ENCODE data around the gene SF3B2. TPM values are rescaled to one million over a fixed set of nuclear protein-coding genes. Genes with fewer than 3 reads are reported as not detected.

SF3B2 gene
- total RNA-seq, 1 experiment from 2014 or later, result 300 TPM

DNA sequence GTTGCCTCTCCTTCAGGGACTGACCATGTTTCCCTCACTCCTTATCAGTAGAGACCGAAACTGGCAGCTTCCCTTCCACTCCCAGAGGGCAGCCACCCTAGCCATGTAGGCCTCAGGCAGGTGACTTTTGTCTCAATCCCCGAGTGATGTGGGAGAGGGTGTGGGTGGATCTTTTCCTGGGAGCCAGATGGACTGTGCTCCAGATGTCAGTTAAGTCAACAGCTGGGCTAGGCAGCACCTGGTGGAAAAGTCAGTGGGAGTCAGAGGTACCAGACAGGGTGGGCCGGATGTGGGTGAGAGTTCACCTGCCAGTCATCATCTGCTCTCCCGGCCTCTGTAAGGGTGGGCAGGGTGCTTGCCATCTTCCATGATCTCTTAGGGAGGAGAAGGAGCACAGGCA lies 48.0 kb upstream of the SF3B2 start (continued):
- TF ChIP-seq YY1 (IDR thresholded peaks at IDR 0.05; ENCODE audit: extremely low read depth, insufficient replicate concordance, low read depth, low read length) (no peak), POLR2AphosphoS5 (IDR thresholded peaks at IDR 0.05; ENCODE audit: low read depth, low read length) (no peak), EZH2phosphoT487 (IDR thresholded peaks at IDR 0.05; ENCODE audit: borderline replicate concordance) (no peak), EGR1 (IDR thresholded peaks at IDR 0.05; ENCODE audit: low read depth) (no peak), CEBPB (IDR thresholded peaks at IDR 0.05; ENCODE audit: low read depth) (no peak), FOSL1 (IDR thresholded peaks at IDR 0.05; ENCODE audit: low read depth) (no peak), CBX3 (IDR thresholded peaks at IDR 0.05; ENCODE audit: low read depth) (no peak), POLR2A (IDR thresholded peaks at IDR 0.05; ENCODE audit: borderline replicate concordance, extremely low read depth, insufficient read depth, insufficient read length) (no peak)
- TF ChIP-seq, protein P1, sequence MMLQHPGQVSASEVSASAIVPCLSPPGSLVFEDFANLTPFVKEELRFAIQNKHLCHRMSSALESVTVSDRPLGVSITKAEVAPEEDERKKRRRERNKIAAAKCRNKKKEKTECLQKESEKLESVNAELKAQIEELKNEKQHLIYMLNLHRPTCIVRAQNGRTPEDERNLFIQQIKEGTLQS (IDR thresholded peaks at IDR 0.05), result no peak

DNA sequence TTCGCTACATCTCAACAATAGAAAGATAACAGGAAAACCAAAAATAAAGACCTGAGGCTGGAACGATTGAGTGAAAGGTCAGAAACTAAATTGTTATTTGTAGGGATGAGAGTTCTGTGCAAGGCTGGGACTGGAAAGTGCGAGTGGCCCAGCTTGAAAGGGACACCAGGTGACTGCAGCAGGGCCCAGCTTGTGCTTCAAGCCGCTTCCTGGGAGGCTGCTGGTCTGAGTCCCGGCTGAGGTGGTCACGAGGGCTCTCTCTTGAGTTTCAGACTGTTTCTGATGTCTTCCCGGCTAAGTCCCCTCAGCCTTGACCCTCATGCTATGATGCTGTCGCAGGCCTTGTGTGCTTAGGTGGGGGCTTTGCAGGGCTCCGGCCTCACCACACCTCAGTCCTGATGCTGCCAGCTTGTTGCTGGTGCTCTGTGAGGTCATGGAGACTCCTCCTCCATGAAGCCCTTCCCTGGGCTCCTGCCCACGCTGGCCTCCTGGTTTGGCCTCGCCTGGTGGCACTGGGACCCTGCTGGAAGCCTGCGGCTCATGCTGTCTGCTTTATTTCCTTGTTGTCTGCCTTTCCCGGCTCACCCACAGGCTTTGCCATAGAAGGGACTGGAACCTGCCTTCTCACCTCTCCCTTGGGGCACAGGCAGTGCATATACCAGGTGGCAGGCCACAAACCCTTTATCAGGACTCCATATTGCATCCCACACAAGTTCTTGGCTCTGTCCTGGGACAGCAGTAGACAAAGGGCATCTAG lies 45.9 kb upstream of the SF3B2 start:
- intact Hi-C loops (cut with micrococcal nuclease), result no loop called here
- ChIA-PET CTCF (no interaction called here), RAD21 (ENCODE audit: low non-redundant PET in 1 of 2, low total read pairs in 2 of 2, uncharacterized antibody in 2 of 2, unreplicated experiment in 2 of 2) (no interaction called here), POLR2A (no interaction called here)
- H3K9me2 ChIP-seq (ENCODE audit: insufficient read depth), result no peaks in the 10 kb centered on the region
- H3K4me1 ChIP-seq (ENCODE audit: control insufficient read depth in 1 of 2, insufficient read depth in 2 of 2, low read length in 2 of 2), result peaks cover 35 to 74% of the 10 kb centered on the region in 2 experiments
- H3K27ac ChIP-seq (ENCODE audit: low read depth, low read length), result peak overlapping the region; percentile 38
- H3K27me3 ChIP-seq (ENCODE audit: insufficient read depth, low read length), result no peaks in the 10 kb centered on the region
- BruUV-seq (replicated peaks), result no TSS peak
- H3K4me2 ChIP-seq (ENCODE audit: low read length), result peak overlapping the region; percentile 36
- H3K9me3 ChIP-seq (ENCODE audit: control insufficient read depth in 1 of 2, insufficient read depth in 1 of 2, low read depth in 1 of 2, low read length in 2 of 2), result no peaks in the 10 kb centered on the region
- H3K79me2 ChIP-seq (ENCODE audit: insufficient read depth, low read length), result peaks cover 30% of the 10 kb centered on the region
- no peak overlapping the region for H2AFZ ChIP-seq (ENCODE audit: low read depth, low read length, poor library complexity, severe bottlenecking)
- no peaks in the 10 kb centered on the region for H4K20me1 ChIP-seq (ENCODE audit: insufficient read depth)
- H3K9ac ChIP-seq (ENCODE audit: low read length), result peak overlapping the region; percentile 44
- ATAC-seq (no peak), DNase-seq (ENCODE audit: low read depth, low spot score) (no peak)
- peaks cover 11 to 24% of the 10 kb centered on the region in 2 experiments for H3K36me3 ChIP-seq (ENCODE audit: control insufficient read depth in 1 of 2, insufficient read depth in 2 of 2, low read length in 2 of 2)
- TF ChIP-seq SP1 (IDR thresholded peaks at IDR 0.05; ENCODE audit: low read depth) (no peak), EGR1 (IDR thresholded peaks at IDR 0.05; ENCODE audit: low read depth) (no peak), EZH2 (IDR thresholded peaks at IDR 0.05) (no peak), TCF7L2 (IDR thresholded peaks at IDR 0.05; ENCODE audit: borderline replicate concordance, extremely low read depth, insufficient read depth, insufficient read length) (no peak), CEBPB (IDR thresholded peaks at IDR 0.05; ENCODE audit: low read depth) (no peak), POLR2AphosphoS5 (IDR thresholded peaks at IDR 0.05; ENCODE audit: low read depth, low read length) (no peak; the same call in 1 of the 2 replicates), POLR2A (IDR thresholded peaks at IDR 0.05; ENCODE audit: borderline replicate concordance, extremely low read depth, insufficient read depth, insufficient read length) (no peak), RAD21 (IDR thresholded peaks at IDR 0.05; ENCODE audit: low read depth) (no peak), EZH2phosphoT487 (IDR thresholded peaks at IDR 0.05; ENCODE audit: borderline replicate concordance) (no peak), SIN3A (IDR thresholded peaks at IDR 0.05; ENCODE audit: low read depth) (no peak)
- TF ChIP-seq, protein P2, sequence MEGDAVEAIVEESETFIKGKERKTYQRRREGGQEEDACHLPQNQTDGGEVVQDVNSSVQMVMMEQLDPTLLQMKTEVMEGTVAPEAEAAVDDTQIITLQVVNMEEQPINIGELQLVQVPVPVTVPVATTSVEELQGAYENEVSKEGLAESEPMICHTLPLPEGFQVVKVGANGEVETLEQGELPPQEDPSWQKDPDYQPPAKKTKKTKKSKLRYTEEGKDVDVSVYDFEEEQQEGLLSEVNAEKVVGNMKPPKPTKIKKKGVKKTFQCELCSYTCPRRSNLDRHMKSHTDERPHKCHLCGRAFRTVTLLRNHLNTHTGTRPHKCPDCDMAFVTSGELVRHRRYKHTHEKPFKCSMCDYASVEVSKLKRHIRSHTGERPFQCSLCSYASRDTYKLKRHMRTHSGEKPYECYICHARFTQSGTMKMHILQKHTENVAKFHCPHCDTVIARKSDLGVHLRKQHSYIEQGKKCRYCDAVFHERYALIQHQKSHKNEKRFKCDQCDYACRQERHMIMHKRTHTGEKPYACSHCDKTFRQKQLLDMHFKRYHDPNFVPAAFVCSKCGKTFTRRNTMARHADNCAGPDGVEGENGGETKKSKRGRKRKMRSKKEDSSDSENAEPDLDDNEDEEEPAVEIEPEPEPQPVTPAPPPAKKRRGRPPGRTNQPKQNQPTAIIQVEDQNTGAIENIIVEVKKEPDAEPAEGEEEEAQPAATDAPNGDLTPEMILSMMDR (IDR thresholded peaks at IDR 0.05 in 2 of 3, conservative IDR thresholded peaks at IDR 0.05 in 1 of 3; ENCODE audit: borderline replicate concordance in 1 of 3, insufficient read depth in 1 of 3, low read depth in 2 of 3, low read length in 2 of 3), result no peak
- TF ChIP-seq, protein P3, sequence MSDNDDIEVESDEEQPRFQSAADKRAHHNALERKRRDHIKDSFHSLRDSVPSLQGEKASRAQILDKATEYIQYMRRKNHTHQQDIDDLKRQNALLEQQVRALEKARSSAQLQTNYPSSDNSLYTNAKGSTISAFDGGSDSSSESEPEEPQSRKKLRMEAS (IDR thresholded peaks at IDR 0.05), result no peak
- no peak overlapping the region for H3K4me3 ChIP-seq (replicated peaks in 1 of 2; ENCODE audit: low read depth in 1 of 2, low read length in 2 of 2)
